Calu3 (cell line): Measurements from ENCODE around the gene LPXN. TPM values are rescaled to one million over a fixed set of nuclear protein-coding genes. Genes with fewer than 3 reads are reported as not detected.

Source experiments
- BruUV-seq: library from RNA; stranded (reverse); fragments of 400-500 nt; replicated peaks from 2 replicates; lab custom pipeline; 2021; lab: Mats Ljungman, UMichigan
- CTCF ChIA-PET: fragments of 300-600 bp; sonication (Branson Sonifier 250); formaldehyde crosslinking; loops from one replicate; lab custom pipeline; 2022; ENCODE audit warnings: antibody characterized with exemption; lab: Charles Lee
- DNase-seq: peaks from one replicate; pipeline ENCODE4 v3.0.0; 2022
- H3K27ac Mint-ChIP-seq: one replicate; pipeline ENCODE4 v1.8.0; 2022; ENCODE audit warnings: mixed read lengths; ENCODE audit not compliant: unreplicated experiment
- H3K27me3 Mint-ChIP-seq: one replicate; pipeline ENCODE4 v1.8.0; 2022; ENCODE audit warnings: mixed read lengths; ENCODE audit not compliant: unreplicated experiment
- H3K36me3 Mint-ChIP-seq: one replicate; pipeline ENCODE4 v1.8.0; 2022; ENCODE audit warnings: mild to moderate bottlenecking, moderate library complexity, mixed read lengths; ENCODE audit not compliant: insufficient read depth, unreplicated experiment
- H3K4me1 Mint-ChIP-seq: one replicate; pipeline ENCODE4 v1.8.0; 2022; ENCODE audit warnings: mild to moderate bottlenecking, low read depth, mixed read lengths; ENCODE audit not compliant: unreplicated experiment
- H3K4me3 Mint-ChIP-seq: one replicate; pipeline ENCODE4 v1.8.0; 2022; ENCODE audit warnings: mild to moderate bottlenecking, low read depth, moderate library complexity, mixed read lengths; ENCODE audit not compliant: unreplicated experiment
- H3K9me3 Mint-ChIP-seq: one replicate; pipeline ENCODE4 v1.8.0; 2022; ENCODE audit warnings: low read depth, mixed read lengths; ENCODE audit not compliant: unreplicated experiment
- CTCF ChIP-seq: fragments of 200-600 bp; IDR thresholded peaks from one replicate; pipeline ENCODE4 v1.8.0; 2022; ENCODE audit warnings: antibody characterized with exemption; ENCODE audit not compliant: unreplicated experiment
- intact Hi-C: fragments of 100-400 bp; cut with micrococcal nuclease; formaldehyde crosslinking; loops from one replicate; pipeline ENCODE4 v1.10.0; 2022; ENCODE audit not compliant: unreplicated experiment
- total RNA-seq: library from RNA; stranded (reverse); gene quantifications from 2 replicates; pipeline ENCODE4 v1.2.3, GENCODE V29; 2022

Gene LPXN
- total RNA-seq, 1 experiment from 2014 or later, result 4.0 TPM

GRCh38 chr11:58560842-58561241 is 14.8 kb downstream of the LPXN start:
- Mint-ChIP-seq H3K4me3 (no peak overlapping the region), H3K27me3 (no peaks in the 10 kb centered on the region), H3K9me3 (no peaks in the 10 kb centered on the region), H3K4me1 (peaks cover 20% of the 10 kb centered on the region), H3K27ac (no peak overlapping the region), H3K36me3 (no peaks in the 10 kb centered on the region)
- no peak for TF ChIP-seq CTCF
- CTCF ChIA-PET, result no interaction called here
- no peak for DNase-seq
- no TSS peak for BruUV-seq
- intact Hi-C loops, result no loop called here

GRCh38 chr11:58549644-58550043 is 26.0 kb downstream of the LPXN start:
- intact Hi-C loops, result no loop called here
- H3K36me3 Mint-ChIP-seq, result no peaks in the 10 kb centered on the region
- no peak overlapping the region for H3K4me3 Mint-ChIP-seq
- H3K9me3 Mint-ChIP-seq, result no peaks in the 10 kb centered on the region
- no peaks in the 10 kb centered on the region for H3K27me3 Mint-ChIP-seq
- H3K27ac Mint-ChIP-seq, result no peak overlapping the region
- TF ChIP-seq CTCF, result no peak
- no peaks in the 10 kb centered on the region for H3K4me1 Mint-ChIP-seq
- no TSS peak for BruUV-seq
- CTCF ChIA-PET, result no interaction called here
- no peak for DNase-seq

- Mint-ChIP-seq H3K9me3 (no peaks in the 10 kb centered on the region), H3K4me3 (no peak overlapping the region), H3K27me3 (no peaks in the 10 kb centered on the region), H3K4me1 (no peaks in the 10 kb centered on the region), H3K27ac (no peak overlapping the region), H3K36me3 (no peaks in the 10 kb centered on the region)
- TF ChIP-seq CTCF, result no peak
- CTCF ChIA-PET, result no interaction called here
- BruUV-seq, result no TSS peak
- intact Hi-C loops, result no loop called here
- DNase-seq, result no peak
Measured at GRCh38 chr11:58546841-58547240, 28.8 kb downstream of the LPXN start.

- no peak for DNase-seq
- Mint-ChIP-seq H3K4me1 (no peaks in the 10 kb centered on the region), H3K27me3 (no peaks in the 10 kb centered on the region), H3K27ac (no peak overlapping the region), H3K4me3 (no peak overlapping the region), H3K9me3 (no peaks in the 10 kb centered on the region), H3K36me3 (no peaks in the 10 kb centered on the region)
- BruUV-seq, result no TSS peak
- TF ChIP-seq CTCF, result no peak
- intact Hi-C loops, result no loop called here
- CTCF ChIA-PET, result interaction anchor here (0.6 kb wide), 1 partner anchor 835 kb away, joined by 3 read pairs; no protein-coding TSS in a partner anchor
Measured at GRCh38 chr11:58531865-58532341, 43.8 kb downstream of the LPXN start.
